HCT116 (cell line): ENCODE results near the gene GRB2.

Source experiments
- ATF3 ChIP-seq: IDR thresholded peaks from 2 replicates; pipeline ENCODE4 v1.6.1; 2012
- CEBPB ChIP-seq: IDR thresholded peaks from 2 replicates; pipeline ENCODE4 v1.6.1; 2012; ENCODE audit warnings: low read depth
- CTCF ChIP-seq, 3 experiments: fragments of 200-600 bp in 1 of 3; sonication (generic) in 1 of 3; IDR thresholded peaks in 2 of 3; conservative IDR thresholded peaks in 1 of 3; 2 replicates each; pipeline ENCODE4 v1.5.1; 2012 to 2017; ENCODE audit warnings: low read depth in 2 of 3, low read length in 2 of 3, antibody characterized with exemption in 1 of 3, borderline replicate concordance in 1 of 3, control low read depth in 1 of 3, mild to moderate bottlenecking in 1 of 3, mixed read lengths in 1 of 3, mixed run types in 1 of 3, moderate library complexity in 1 of 3; ENCODE audit not compliant: insufficient read depth in 1 of 3
- EZH2 ChIP-seq: fragments of 200-600 bp; sonication (generic); IDR thresholded peaks from 2 replicates; pipeline ENCODE4 v1.6.1; 2017; ENCODE audit warnings: antibody characterized with exemption, mixed run types
- MAX ChIP-seq: IDR thresholded peaks from 2 replicates; pipeline ENCODE4 v1.6.1; 2012
- POLR2A ChIP-seq: IDR thresholded peaks from 2 replicates; pipeline ENCODE4 v1.7.0; 2011; ENCODE audit warnings: borderline replicate concordance; ENCODE audit not compliant: insufficient read depth, insufficient read length; ENCODE audit errors: extremely low read depth
- POLR2AphosphoS5 ChIP-seq: IDR thresholded peaks from 2 replicates; pipeline ENCODE4 v1.6.1; 2011; ENCODE audit warnings: mild to moderate bottlenecking, low read depth, low read length, moderate library complexity
- SP1 ChIP-seq: IDR thresholded peaks from 2 replicates; pipeline ENCODE4 v1.6.1; 2012; ENCODE audit warnings: low read depth

GRCh38 chr17:75272848-75273184 lies 132.7 kb downstream of the GRB2 start:
- no peak for TF ChIP-seq CTCF (IDR thresholded peaks at IDR 0.05 in 2 of 3, conservative IDR thresholded peaks at IDR 0.05 in 1 of 3; ENCODE audit: borderline replicate concordance in 1 of 3, insufficient read depth in 1 of 3, low read depth in 2 of 3, low read length in 2 of 3)
- no peak for TF ChIP-seq POLR2A
- no peak for TF ChIP-seq SP1
- TF ChIP-seq MAX = no peak
- no peak for TF ChIP-seq CEBPB
- TF ChIP-seq EZH2 = no peak
- TF ChIP-seq ATF3 = no peak
- TF ChIP-seq POLR2AphosphoS5 = no peak
